Endothelial cell of umbilical vein (primary cell): ENCODE data around the gene ECEL1. TPM values are rescaled to one million over a fixed set of nuclear protein-coding genes. Genes with fewer than 3 reads are reported as not detected.

Experiments
- BruUV-seq: library from RNA; stranded (reverse); fragments of 400-500 nt; replicated peaks from 2 replicates; lab custom pipeline; 2021; lab: Mats Ljungman, UMichigan
- CTCF ChIA-PET: fragments of 300-600, 350-600 bp; sonication (Branson Sonifier 250); formaldehyde crosslinking; loops from one replicate; lab custom pipeline; 2021; ENCODE audit warnings: antibody characterized with exemption, inconsistent platforms; lab: Charles Lee
- POLR2A ChIA-PET: fragments of 300-600, 350-600 bp; sonication (Branson Sonifier 250); formaldehyde crosslinking; loops from one replicate; lab custom pipeline; 2021; ENCODE audit warnings: antibody characterized with exemption, inconsistent platforms; lab: Charles Lee
- DNase-seq: peaks from one replicate; pipeline ENCODE4 v3.0.0-alpha.2; 2011; ENCODE audit warnings: low read depth, low spot score
- FAIRE-seq: peaks from 2 replicates; lab custom pipeline; 2011; peaks lifted over from hg19 to GRCh38; lab: Jason Lieb, UNC
- H2AFZ ChIP-seq: 2 replicates; pipeline ENCODE4 v1.6.0; 2012; ENCODE audit warnings: low read depth, low read length, control low read depth, inconsistent platforms
- H3K27ac ChIP-seq: 2 replicates; pipeline ENCODE4 v1.5.1; 2011; ENCODE audit warnings: low read depth, mild to moderate bottlenecking, control low read depth, low read length, moderate library complexity; ENCODE audit not compliant: insufficient read depth
- H3K27me3 ChIP-seq, 2 experiments: 2 replicates each; pipeline versions ENCODE4 v1.6.0 to v1.6.1; 2011; ENCODE audit warnings: low read length in 2 of 2, mixed read lengths in 1 of 2; ENCODE audit not compliant: control insufficient read depth in 2 of 2, insufficient read depth in 2 of 2
- H3K36me3 ChIP-seq, 2 experiments: 2 replicates in 1 of 2; 3 replicates in 1 of 2; pipeline ENCODE4 v1.5.1; 2011; ENCODE audit warnings: low read length in 2 of 2, mild to moderate bottlenecking in 1 of 2, moderate library complexity in 1 of 2; ENCODE audit not compliant: control insufficient read depth in 2 of 2, insufficient read depth in 2 of 2; ENCODE audit errors: extremely low read depth in 1 of 2
- H3K4me1 ChIP-seq: 3 replicates; pipeline ENCODE4 v1.5.1; 2011; ENCODE audit warnings: mild to moderate bottlenecking, low read length; ENCODE audit not compliant: control insufficient read depth, insufficient read depth; ENCODE audit errors: extremely low read depth
- H3K4me2 ChIP-seq: 2 replicates; pipeline ENCODE4 v1.6.1; 2011; ENCODE audit warnings: low read length, control low read depth, mixed read lengths; ENCODE audit not compliant: insufficient read depth
- H3K4me3 ChIP-seq, 3 experiments: fragments of 200-600 bp in 1 of 3; sonication (generic), shearing (Covaris generic) in 1 of 3; replicated peaks in 1 of 3; 2 replicates each; pipeline ENCODE4 v1.5.1; 2011 to 2016; ENCODE audit warnings: control low read depth in 3 of 3, low read length in 3 of 3, mild to moderate bottlenecking in 2 of 3, inconsistent platforms in 1 of 3, low read depth in 1 of 3, moderate library complexity in 1 of 3; ENCODE audit not compliant: insufficient read depth in 1 of 3
- H3K79me2 ChIP-seq: 2 replicates; pipeline ENCODE4 v1.6.0; 2012; ENCODE audit warnings: low read length, inconsistent platforms; ENCODE audit not compliant: control insufficient read depth, insufficient read depth
- H3K9ac ChIP-seq: replicated peaks from 2 replicates; pipeline ENCODE3; 2011; ENCODE audit warnings: low read length, control low read depth; ENCODE audit not compliant: insufficient read depth; ENCODE audit errors: extremely low read depth
- H3K9me1 ChIP-seq: replicated peaks from 3 replicates; pipeline ENCODE4 v1.6.0; 2011; ENCODE audit warnings: mild to moderate bottlenecking, low read length; ENCODE audit not compliant: control insufficient read depth, insufficient read depth; ENCODE audit errors: extremely low read depth
- H3K9me3 ChIP-seq: replicated peaks from 2 replicates; pipeline ENCODE4 v1.5.1; 2012; ENCODE audit warnings: low read length, inconsistent platforms; ENCODE audit not compliant: control insufficient read depth, insufficient read depth
- H4K20me1 ChIP-seq: replicated peaks from 2 replicates; pipeline ENCODE3; 2011; ENCODE audit warnings: mild to moderate bottlenecking, low read length; ENCODE audit not compliant: control insufficient read depth, insufficient read depth; ENCODE audit errors: extremely low read depth
- CTCF ChIP-seq, 2 donors: IDR thresholded peaks; 1 replicate in 1 of 2; 2 replicates in 1 of 2; pipeline ENCODE4 v1.5.1; 2011; ENCODE audit warnings: low read length in 2 of 2, mild to moderate bottlenecking in 2 of 2, moderate library complexity in 2 of 2, control low read depth in 1 of 2, inconsistent platforms in 1 of 2, low read depth in 1 of 2; ENCODE audit not compliant: insufficient read depth in 1 of 2; ENCODE audit errors: extremely low read depth in 1 of 2
- EZH2 ChIP-seq: IDR thresholded peaks from 2 replicates; pipeline ENCODE4 v1.6.1; 2012; ENCODE audit warnings: borderline replicate concordance, low read depth, mild to moderate bottlenecking, moderate library complexity, low read length, inconsistent platforms; ENCODE audit not compliant: severe bottlenecking
- FOS ChIP-seq: IDR thresholded peaks from 2 replicates; pipeline ENCODE4 v1.6.1; 2011; ENCODE audit warnings: mild to moderate bottlenecking, low read length, moderate library complexity, borderline replicate concordance; ENCODE audit not compliant: insufficient read depth
- GATA2 ChIP-seq: IDR thresholded peaks from 2 replicates; pipeline ENCODE4 v1.7.0; 2011; ENCODE audit warnings: low read depth, mild to moderate bottlenecking, moderate library complexity, mixed read lengths, low read length; ENCODE audit not compliant: insufficient read length, insufficient read depth
- JUN ChIP-seq: IDR thresholded peaks from 2 replicates; pipeline ENCODE4 v1.6.1; 2011; ENCODE audit warnings: borderline replicate concordance, low read depth; ENCODE audit not compliant: insufficient read length, insufficient read depth
- MAX ChIP-seq: IDR thresholded peaks from 2 replicates; pipeline ENCODE4 v1.6.1; 2011; ENCODE audit not compliant: insufficient read depth, insufficient read length
- MYC ChIP-seq: IDR thresholded peaks from one replicate; pipeline ENCODE4 v1.6.1; 2011; ENCODE audit warnings: mild to moderate bottlenecking, low read depth, low read length
- POLR2A ChIP-seq: IDR thresholded peaks from 2 replicates; pipeline ENCODE4 v1.6.1; 2012; ENCODE audit warnings: low read depth, mild to moderate bottlenecking, control low read depth, low read length
- POLR2AphosphoS5 ChIP-seq: IDR thresholded peaks from 2 replicates; pipeline ENCODE4 v1.6.1; 2012; ENCODE audit warnings: low read depth, mild to moderate bottlenecking, control low read depth, low read length, moderate library complexity; ENCODE audit not compliant: insufficient read depth
- dilution Hi-C: fragments of 300-500 bp; cut with MboI; formaldehyde crosslinking; loops from one replicate; pipeline ENCODE4 v1.15.0; 2019; ENCODE audit warnings: low sequenced_read_pairs; ENCODE audit not compliant: extremely low pct_ligation_motif_present
- intact Hi-C: fragments of 100-400 bp; cut with micrococcal nuclease; formaldehyde crosslinking; loops from one replicate; pipeline ENCODE4 v1.10.0; 2022
- polyA plus RNA-seq, 4 experiments: library from polyadenylated mRNA; depleted of rRNA in 3 of 4; stranded (reverse) in 3 of 4; unstranded in 1 of 4; fragments of >200 nt; gene quantifications; 2 replicates each; pipeline versions ENCODE4 v1.2.1 to v1.2.3, GENCODE V29; 2011 to 2012; ENCODE audit warnings: missing spikeins in 1 of 4
- total RNA-seq: library from RNA; stranded (reverse); gene quantifications from 2 replicates; pipeline ENCODE4 v1.2.3, GENCODE V29; 2021

The ECEL1 gene
- total and polyA plus RNA-seq, 2 donors (not counting 3 experiments of a cell fraction or from before 2014, with no cell fraction given): not detected

GRCh38 chr2:232482301-232483238 is 5.1 kb downstream of the ECEL1 start:
- TF ChIP-seq POLR2AphosphoS5 (no peak), POLR2A (no peak), GATA2 (no peak), JUN (no peak), CTCF (IDR thresholded peaks at IDR 0.05; ENCODE audit: extremely low read depth in 1 of 2, insufficient read depth in 1 of 2, low read depth in 1 of 2, low read length in 2 of 2) (no peak), EZH2 (no peak), FOS (no peak), MAX (no peak), MYC (no peak)
- FAIRE-seq (no peak), DNase-seq (no peak)
- no peak overlapping the region for H3K27ac ChIP-seq
- no peak overlapping the region for H3K4me3 ChIP-seq
- dilution Hi-C loops: no loop called here
- intact Hi-C loops: no loop called here
- H3K4me1 ChIP-seq: no peaks in the 10 kb centered on the region
- H3K79me2 ChIP-seq: no peaks in the 10 kb centered on the region
- ChIA-PET POLR2A (no interaction called here), CTCF (no interaction called here)
- no peaks in the 10 kb centered on the region for H4K20me1 ChIP-seq
- peaks cover 22 to 33% of the 10 kb centered on the region in 2 experiments for H3K27me3 ChIP-seq
- H3K9ac ChIP-seq: no peak overlapping the region
- H3K9me3 ChIP-seq: no peaks in the 10 kb centered on the region
- BruUV-seq: no TSS peak
- no peak overlapping the region for H3K4me2 ChIP-seq
- H2AFZ ChIP-seq: no peak overlapping the region
- H3K36me3 ChIP-seq: no peaks in the 10 kb centered on the region
- no peaks in the 10 kb centered on the region for H3K9me1 ChIP-seq
